Right ventricle myocardium inferior (tissue), 1 donor: ENCODE results near the gene ISL1. TPM values are rescaled to one million over a fixed set of nuclear protein-coding genes. Genes with fewer than 3 reads are reported as not detected.

Source experiments
- ATAC-seq: fragments of 200-7000 bp; cut with Tn5 transposase; one replicate; pipeline ENCODE4 v1.9.1; 2020; ENCODE audit warnings: mild to moderate bottlenecking, moderate library complexity
- DNase-seq: peaks from one replicate; pipeline ENCODE4 v3.0.0; 2021; ENCODE audit errors: missing footprints
- intact Hi-C: fragments of 100-400 bp; cut with DNase I; formaldehyde crosslinking; loops from one replicate; pipeline ENCODE4 v1.11.0; 2022
- total RNA-seq: library from RNA; stranded (reverse); fragmentation: NEBNext Ultra II Directional; extraction: Animal tissue kit (Norgen Biotek cat#: 25700); gene quantifications from one replicate; pipeline ENCODE4 v1.2.1, GENCODE V29; 2021
- donor health status: DM: no; HTN: yes; CAD: no; lungs with severe emphysema.

Gene ISL1
- total RNA-seq, 1 donor from 2014 or later: not detected

DNA sequence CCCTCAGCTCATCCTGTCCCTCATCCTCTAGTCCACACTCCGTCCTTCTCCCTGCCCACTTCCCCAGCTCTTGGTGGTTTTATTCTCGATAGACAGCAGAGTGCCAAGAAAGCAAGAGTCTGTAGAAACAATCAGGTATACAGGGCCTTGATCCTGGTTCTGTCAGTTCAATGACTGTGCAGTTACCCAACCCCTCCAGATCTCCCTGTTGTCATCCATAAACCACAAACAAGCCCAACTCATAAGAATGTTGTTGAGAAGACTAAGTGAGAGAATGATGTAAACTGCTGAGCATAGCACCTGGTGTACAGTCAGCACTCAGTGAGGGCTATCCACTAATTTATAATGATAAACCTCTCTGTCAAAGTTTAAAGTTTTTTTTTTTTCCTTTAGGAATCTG lies 31.3 kb downstream of the ISL1 start:
- no peak for ATAC-seq
- no peak for DNase-seq
- intact Hi-C loops: no loop called here

DNA sequence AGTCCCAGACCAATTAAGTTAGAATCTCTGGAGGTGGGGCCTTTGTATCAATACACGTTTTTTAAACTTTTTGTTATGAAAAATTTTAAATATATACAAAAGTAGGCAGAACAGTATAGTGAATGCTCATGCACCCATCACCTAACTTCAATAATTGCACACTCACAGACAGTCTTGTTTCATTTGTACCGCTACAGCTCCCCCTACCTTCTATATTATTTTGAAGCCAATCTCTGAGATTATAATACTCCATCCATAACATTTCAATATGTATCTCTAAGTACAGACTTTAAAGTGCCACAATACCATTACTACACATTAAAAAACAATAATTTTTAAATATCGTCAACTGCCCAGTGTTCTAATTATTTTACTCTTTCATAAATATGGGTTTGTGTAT lies 32.9 kb downstream of the ISL1 start:
- DNase-seq (no peak), ATAC-seq (no peak)
- intact Hi-C loops: no loop called here

DNA sequence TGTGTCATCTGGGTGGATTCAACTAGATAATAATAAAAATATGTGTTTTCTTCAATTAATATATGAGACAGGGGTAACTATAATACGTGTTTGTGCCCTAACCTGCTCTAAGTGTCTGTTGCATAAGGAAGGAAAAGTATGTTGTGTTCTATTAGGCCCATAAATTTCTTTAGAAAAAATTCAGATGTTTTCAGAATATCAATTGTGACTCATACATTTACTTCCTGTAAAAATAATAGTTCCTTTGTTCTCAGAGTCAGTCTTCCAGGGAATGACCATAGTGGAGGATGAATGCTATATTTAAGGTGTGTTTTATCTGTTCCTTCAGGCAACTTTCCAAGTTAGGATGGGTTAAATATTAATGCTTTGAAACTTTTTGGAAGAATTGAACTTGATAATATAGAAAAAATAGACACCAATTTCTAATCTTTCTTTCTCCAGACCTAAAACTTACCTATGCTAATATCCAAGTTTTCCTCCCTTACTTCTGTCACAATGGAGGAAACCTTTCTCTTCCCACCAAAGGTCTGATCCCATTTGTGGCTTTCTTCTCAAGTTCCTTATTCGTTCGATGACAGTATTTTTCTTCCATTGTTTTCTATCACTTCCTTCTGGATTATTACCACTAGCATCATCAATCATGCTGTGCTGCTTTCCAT lies 49.9 kb downstream of the ISL1 start:
- DNase-seq (no peak), ATAC-seq (no peak)
- intact Hi-C loops: no loop called here

DNA sequence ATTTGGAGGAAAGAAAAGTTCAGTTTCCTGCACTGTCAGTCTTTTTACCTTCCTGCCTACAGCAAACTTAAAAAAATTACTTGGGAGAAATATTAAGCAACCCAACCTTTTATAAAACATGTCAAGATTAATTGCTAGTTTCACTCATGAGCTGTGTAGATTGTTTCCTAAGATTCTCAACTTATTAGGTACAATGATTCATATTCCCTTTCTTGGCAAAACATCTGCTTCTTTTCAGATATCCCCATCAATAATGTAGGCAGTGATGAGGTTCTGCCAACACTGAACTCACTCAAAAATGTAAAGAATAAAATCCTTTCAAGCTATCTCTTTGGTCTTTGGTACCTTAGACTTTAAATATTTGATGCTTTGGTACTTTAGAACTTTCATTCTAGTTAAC lies 56.0 kb downstream of the ISL1 start:
- ATAC-seq (no peak), DNase-seq (no peak)
- intact Hi-C loops: no loop called here
